B cell (primary cell): ENCODE results near the gene ZDHHC4. TPM values are rescaled to one million over a fixed set of nuclear protein-coding genes. Genes with fewer than 3 reads are reported as not detected.

ENCODE experiments used
- ATAC-seq: fragments of 200-7000 bp; cut with Tn5 transposase; one replicate; pipeline ENCODE4 v1.10.0; 2021; ENCODE audit warnings: low read depth, mild to moderate bottlenecking, moderate number of reproducible peaks, moderate library complexity
- CTCF ChIA-PET: fragments of 350-600 bp; sonication (Branson Sonifier 250); formaldehyde crosslinking; loops from one replicate; lab custom pipeline; 2021; ENCODE audit warnings: antibody characterized with exemption, inconsistent platforms; lab: Charles Lee
- POLR2A ChIA-PET: fragments of 350-600 bp; sonication (Branson Sonifier 250); formaldehyde crosslinking; loops from one replicate; lab custom pipeline; 2021; ENCODE audit warnings: antibody characterized with exemption; lab: Charles Lee
- DNase-seq: peaks from one replicate; pipeline ENCODE4 v3.0.0; 2013
- H2AFZ ChIP-seq: 2 replicates; pipeline ENCODE4 v1.6.1; 2012; ENCODE audit warnings: mild to moderate bottlenecking, low read depth, low read length; ENCODE audit not compliant: insufficient read depth, poor library complexity, severe bottlenecking
- H3K27ac ChIP-seq, 2 donors: 1 replicate in 1 of 2; 2 replicates in 1 of 2; pipeline ENCODE4 v1.5.1; 2012 to 2013; ENCODE audit warnings: low read length in 2 of 2, mild to moderate bottlenecking in 2 of 2, moderate library complexity in 1 of 2
- H3K27me3 ChIP-seq, 4 experiments: fragments of 200-600 bp in 1 of 4; sonication (generic) in 1 of 4; replicated peaks in 1 of 4; 1 replicate in 2 of 4; 2 replicates in 2 of 4; pipeline versions ENCODE4 v1.6.1 to v1.7.0; 2013 to 2016; ENCODE audit warnings: low read length in 3 of 4, mild to moderate bottlenecking in 2 of 4, mixed read lengths in 1 of 4, moderate library complexity in 1 of 4; ENCODE audit not compliant: insufficient read depth in 4 of 4, control insufficient read depth in 3 of 4; ENCODE audit errors: control extremely low read depth in 1 of 4
- H3K36me3 ChIP-seq, 2 experiments: replicated peaks in 1 of 2; 1 replicate in 1 of 2; 2 replicates in 1 of 2; pipeline versions ENCODE4 v1.6.1 to v1.7.1; 2013; ENCODE audit warnings: low read length in 1 of 2; ENCODE audit not compliant: insufficient read depth in 2 of 2, control insufficient read depth in 1 of 2; ENCODE audit errors: control extremely low read depth in 1 of 2, extremely low read depth in 1 of 2
- H3K4me1 ChIP-seq, 2 donors: fragments of 200-600 bp in 1 of 2; sonication (generic) in 1 of 2; 1 replicate in 1 of 2; 2 replicates in 1 of 2; pipeline versions ENCODE4 v1.5.1 to v1.6.1; 2013 to 2017; ENCODE audit warnings: low read length in 2 of 2; ENCODE audit not compliant: control insufficient read depth in 2 of 2, insufficient read depth in 2 of 2
- H3K4me2 ChIP-seq: replicated peaks from 2 replicates; pipeline ENCODE3; 2012; ENCODE audit warnings: mild to moderate bottlenecking, low read depth, low read length; ENCODE audit not compliant: poor library complexity, severe bottlenecking
- H3K4me3 ChIP-seq, 5 experiments: fragments of 200-600 bp in 1 of 5; sonication (generic) in 1 of 5; 1 replicate in 3 of 5; 2 replicates in 2 of 5; pipeline versions ENCODE4 v1.5.1 to v1.7.0; 2011 to 2016; ENCODE audit warnings: low read length in 4 of 5, mild to moderate bottlenecking in 4 of 5, low read depth in 2 of 5, control low read depth in 1 of 5, moderate library complexity in 1 of 5; ENCODE audit not compliant: insufficient read depth in 1 of 5; ENCODE audit errors: control extremely low read depth in 1 of 5, extremely low read depth in 1 of 5
- H3K79me2 ChIP-seq: fragments of 200-600 bp; sonication (generic); one replicate; pipeline ENCODE4 v1.6.0; 2016; ENCODE audit warnings: low read length; ENCODE audit not compliant: control insufficient read depth, insufficient read depth
- H3K9ac ChIP-seq: fragments of 200-600 bp; sonication (generic); 2 replicates; pipeline ENCODE4 v1.6.1; 2017; ENCODE audit warnings: mild to moderate bottlenecking, low read length, moderate library complexity
- H3K9me3 ChIP-seq, 3 donors: one replicate each; pipeline versions ENCODE4 v1.6.1 to v1.7.1; 2013; ENCODE audit warnings: low read length in 2 of 3; ENCODE audit not compliant: control insufficient read depth in 2 of 3, insufficient read depth in 1 of 3; ENCODE audit errors: control extremely low read depth in 1 of 3
- H4K20me1 ChIP-seq: 2 replicates; pipeline ENCODE4 v1.6.0; 2012; ENCODE audit warnings: mild to moderate bottlenecking, low read length; ENCODE audit not compliant: insufficient read depth, control insufficient read depth, poor library complexity, severe bottlenecking
- H3K27ac Mint-ChIP-seq: one replicate; pipeline ENCODE4 v1.8.0; 2021; ENCODE audit warnings: mixed read lengths
- H3K27me3 Mint-ChIP-seq: one replicate; pipeline ENCODE4 v1.8.0; 2021; ENCODE audit warnings: mixed read lengths
- H3K4me1 Mint-ChIP-seq: one replicate; pipeline ENCODE4 v1.8.0; 2021; ENCODE audit warnings: mixed read lengths
- H3K4me3 Mint-ChIP-seq: one replicate; pipeline ENCODE4 v1.8.0; 2021; ENCODE audit warnings: mixed read lengths
- H3K9me3 Mint-ChIP-seq: one replicate; pipeline ENCODE4 v1.8.0; 2022; ENCODE audit warnings: mixed read lengths; ENCODE audit not compliant: insufficient read depth
- EZH2 ChIP-seq: IDR thresholded peaks from 2 replicates; pipeline ENCODE4 v1.6.1; 2012; ENCODE audit warnings: borderline replicate concordance, low read depth, mild to moderate bottlenecking, moderate library complexity, low read length; ENCODE audit not compliant: insufficient read depth, poor library complexity, severe bottlenecking
- WGBS: methylation state at CpG from one replicate; pipeline ENCODE4 v1.1.5; 2013; ENCODE audit warnings: missing lambda C conversion rate; ENCODE audit not compliant: insufficient coverage; 5-methylcytosine and 5-hydroxymethylcytosine counted together
- intact Hi-C: fragments of 100-400 bp; cut with micrococcal nuclease; formaldehyde crosslinking; loops from one replicate; pipeline ENCODE4 v1.10.0; 2022
- polyA plus RNA-seq: library from polyadenylated mRNA; depleted of rRNA; stranded (reverse); fragments of >200 nt; gene quantifications from 2 replicates; pipeline ENCODE4 v1.2.3, GENCODE V29; 2012
- total RNA-seq, 2 donors: library from RNA; stranded (reverse); fragments of 120-200 nt in 1 of 2; gene quantifications; 1 replicate in 1 of 2; 2 replicates in 1 of 2; pipeline versions ENCODE4 v1.2.3 to v1.2.4, GENCODE V29; 2013 to 2022
- TF ChIP-seq, protein P1 (sequence below): fragments of 200-600 bp; IDR thresholded peaks from one replicate; pipeline ENCODE4 v1.8.0; 2022; ENCODE audit warnings: antibody characterized with exemption, mild to moderate bottlenecking

Gene ZDHHC4
- total and polyA plus RNA-seq, 2 donors (not counting 1 experiment from before 2014, with no cell fraction given) = 38.5 to 42.0 TPM

DNA sequence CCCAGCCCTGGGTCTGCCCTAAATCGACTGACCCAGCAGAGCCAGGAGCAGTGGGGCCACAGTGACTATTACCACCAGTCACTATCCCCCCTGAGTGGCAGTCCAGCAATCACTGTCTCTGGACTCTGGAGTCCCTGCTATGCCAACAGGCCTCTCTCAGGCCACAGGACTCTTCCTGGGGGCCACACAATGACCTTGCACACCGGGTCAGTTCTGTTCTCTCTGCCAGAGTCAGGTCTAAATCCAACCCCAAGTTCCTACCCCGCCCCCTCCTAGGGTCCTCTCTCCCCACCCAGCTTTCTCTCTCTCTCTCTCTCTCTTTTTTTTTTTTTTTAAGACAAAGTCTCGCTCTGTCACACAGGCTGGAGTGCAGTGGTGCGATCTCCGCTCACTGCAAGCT, 47.6 kb upstream of the ZDHHC4 start:
- DNase-seq (no peak), ATAC-seq (no peak)
- intact Hi-C loops = loop anchor here (2.0 kb wide), 1 partner anchor 47 kb away; the partner anchor contains the start of gene ZDHHC4
- TF ChIP-seq EZH2 = no peak
- TF ChIP-seq, protein P1, sequence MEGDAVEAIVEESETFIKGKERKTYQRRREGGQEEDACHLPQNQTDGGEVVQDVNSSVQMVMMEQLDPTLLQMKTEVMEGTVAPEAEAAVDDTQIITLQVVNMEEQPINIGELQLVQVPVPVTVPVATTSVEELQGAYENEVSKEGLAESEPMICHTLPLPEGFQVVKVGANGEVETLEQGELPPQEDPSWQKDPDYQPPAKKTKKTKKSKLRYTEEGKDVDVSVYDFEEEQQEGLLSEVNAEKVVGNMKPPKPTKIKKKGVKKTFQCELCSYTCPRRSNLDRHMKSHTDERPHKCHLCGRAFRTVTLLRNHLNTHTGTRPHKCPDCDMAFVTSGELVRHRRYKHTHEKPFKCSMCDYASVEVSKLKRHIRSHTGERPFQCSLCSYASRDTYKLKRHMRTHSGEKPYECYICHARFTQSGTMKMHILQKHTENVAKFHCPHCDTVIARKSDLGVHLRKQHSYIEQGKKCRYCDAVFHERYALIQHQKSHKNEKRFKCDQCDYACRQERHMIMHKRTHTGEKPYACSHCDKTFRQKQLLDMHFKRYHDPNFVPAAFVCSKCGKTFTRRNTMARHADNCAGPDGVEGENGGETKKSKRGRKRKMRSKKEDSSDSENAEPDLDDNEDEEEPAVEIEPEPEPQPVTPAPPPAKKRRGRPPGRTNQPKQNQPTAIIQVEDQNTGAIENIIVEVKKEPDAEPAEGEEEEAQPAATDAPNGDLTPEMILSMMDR = no peak
- H3K9me3 ChIP-seq = peaks cover 0 to 8% (median 0%) of the 10 kb centered on the region in 3 donors
- peaks cover 18 to 26% of the 10 kb centered on the region in 2 donors for H3K4me1 ChIP-seq
- no peaks in the 10 kb centered on the region for H3K36me3 ChIP-seq
- H2AFZ ChIP-seq = no peak overlapping the region
- H3K27ac ChIP-seq = no peak overlapping the region
- Mint-ChIP-seq H3K4me3 (peak overlapping the region; percentile 72), H3K4me1 (peaks cover 23% of the 10 kb centered on the region), H3K27me3 (peaks cover 19% of the 10 kb centered on the region), H3K9me3 (no peaks in the 10 kb centered on the region), H3K27ac (no peak overlapping the region)
- H3K9ac ChIP-seq = no peak overlapping the region
- H3K79me2 ChIP-seq = no peaks in the 10 kb centered on the region
- peaks cover 0 to 36% (median 9%) of the 10 kb centered on the region in 4 experiments for H3K27me3 ChIP-seq
- 100% methylated on average over 4 of the region's 6 CpGs for WGBS
- ChIA-PET CTCF (interaction anchor here (0.9 kb wide), 1 partner anchor 60 kb away, joined by 3 read pairs; the partner anchor contains the start of gene INTS15), POLR2A (no interaction called here)
- no peak overlapping the region for H3K4me2 ChIP-seq
- H4K20me1 ChIP-seq = no peaks in the 10 kb centered on the region
- no peak overlapping the region for H3K4me3 ChIP-seq
